Neural cell (in vitro differentiated cells): ENCODE measurements around the gene CCDC149.

Experiments used
- MXI1 ChIP-seq: fragments of 450-650 bp; conservative IDR thresholded peaks from 2 replicates; pipeline ENCODE4 v1.6.1; 2014; ENCODE audit warnings: antibody characterized with exemption, mild to moderate bottlenecking; ENCODE audit not compliant: poor library complexity, severe bottlenecking
- TAF1 ChIP-seq: IDR thresholded peaks from 2 replicates; pipeline ENCODE4 v1.6.1; 2012; ENCODE audit warnings: low read depth
- TF ChIP-seq, protein P1 (sequence below): fragments of 450-650 bp; IDR thresholded peaks from 2 replicates; pipeline ENCODE4 v1.5.1; 2014; ENCODE audit warnings: antibody characterized with exemption, mild to moderate bottlenecking, moderate library complexity; ENCODE audit not compliant: poor library complexity, severe bottlenecking

DNA sequence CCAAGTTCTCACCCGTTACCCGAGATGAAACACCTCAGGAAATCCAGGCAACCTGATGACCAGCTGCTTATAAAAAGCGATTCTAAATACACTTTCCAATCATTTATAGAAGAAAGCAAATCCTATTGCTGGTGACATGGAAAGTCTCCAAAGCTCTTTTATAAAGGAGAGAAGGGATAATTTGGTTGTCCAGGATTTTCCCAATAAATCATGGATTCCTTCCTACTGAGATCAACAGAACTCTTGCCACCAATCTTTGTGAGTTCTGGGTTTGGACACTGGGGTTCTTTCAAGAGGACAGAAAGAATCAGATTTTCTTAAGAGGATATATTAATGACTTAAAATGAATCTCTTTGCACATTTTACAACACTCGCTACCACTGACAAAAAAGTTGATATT is 142.2 kb downstream of the CCDC149 start:
- TF ChIP-seq MXI1 (no peak), TAF1 (no peak)
- TF ChIP-seq, protein P1, sequence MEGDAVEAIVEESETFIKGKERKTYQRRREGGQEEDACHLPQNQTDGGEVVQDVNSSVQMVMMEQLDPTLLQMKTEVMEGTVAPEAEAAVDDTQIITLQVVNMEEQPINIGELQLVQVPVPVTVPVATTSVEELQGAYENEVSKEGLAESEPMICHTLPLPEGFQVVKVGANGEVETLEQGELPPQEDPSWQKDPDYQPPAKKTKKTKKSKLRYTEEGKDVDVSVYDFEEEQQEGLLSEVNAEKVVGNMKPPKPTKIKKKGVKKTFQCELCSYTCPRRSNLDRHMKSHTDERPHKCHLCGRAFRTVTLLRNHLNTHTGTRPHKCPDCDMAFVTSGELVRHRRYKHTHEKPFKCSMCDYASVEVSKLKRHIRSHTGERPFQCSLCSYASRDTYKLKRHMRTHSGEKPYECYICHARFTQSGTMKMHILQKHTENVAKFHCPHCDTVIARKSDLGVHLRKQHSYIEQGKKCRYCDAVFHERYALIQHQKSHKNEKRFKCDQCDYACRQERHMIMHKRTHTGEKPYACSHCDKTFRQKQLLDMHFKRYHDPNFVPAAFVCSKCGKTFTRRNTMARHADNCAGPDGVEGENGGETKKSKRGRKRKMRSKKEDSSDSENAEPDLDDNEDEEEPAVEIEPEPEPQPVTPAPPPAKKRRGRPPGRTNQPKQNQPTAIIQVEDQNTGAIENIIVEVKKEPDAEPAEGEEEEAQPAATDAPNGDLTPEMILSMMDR, result no peak
